H1 (cell line): ENCODE data around the gene SPECC1. TPM values are rescaled to one million over a fixed set of nuclear protein-coding genes. Genes with fewer than 3 reads are reported as not detected.

ENCODE experiments used
- BACH1 ChIP-seq: IDR thresholded peaks from 2 replicates; pipeline ENCODE4 v1.6.1; 2012; ENCODE audit warnings: low read length, improper control_type of control experiment
- EGR1 ChIP-seq: IDR thresholded peaks from 2 replicates; pipeline ENCODE4 v1.6.1; 2011; ENCODE audit warnings: low read depth, low read length, borderline replicate concordance
- KDM4A ChIP-seq: IDR thresholded peaks from one replicate; pipeline ENCODE4 v1.7.1; 2012; ENCODE audit warnings: low read depth, mild to moderate bottlenecking, moderate library complexity, low read length, inconsistent platforms; ENCODE audit not compliant: severe bottlenecking
- MAFK ChIP-seq: IDR thresholded peaks from 2 replicates; pipeline ENCODE4 v1.6.1; 2012; ENCODE audit warnings: low read depth, mild to moderate bottlenecking, improper control_type of control experiment, low read length
- SP1 ChIP-seq: IDR thresholded peaks from 2 replicates; pipeline ENCODE4 v1.6.1; 2011; ENCODE audit warnings: low read depth, low read length
- YY1 ChIP-seq: IDR thresholded peaks from 2 replicates; pipeline ENCODE4 v1.6.1; 2011; ENCODE audit warnings: low read depth, mild to moderate bottlenecking, low read length
- polyA plus RNA-seq, 7 experiments: library from polyadenylated mRNA; depleted of rRNA in 3 of 7; stranded (reverse) in 5 of 7; unstranded in 2 of 7; fragments of >200 nt in 5 of 7; fragments of 200-250 nt in 2 of 7; gene quantifications; 1 replicate in 5 of 7; 2 replicates in 1 of 7; 4 replicates in 1 of 7; pipeline versions ENCODE4 v1.2.1 to v1.2.3, GENCODE V29; 2011 to 2013; ENCODE audit warnings: missing spikeins in 2 of 7, mixed read lengths in 2 of 7
- total RNA-seq: library from RNA; stranded (reverse); fragmentation: NEBNext Ultra II Directional; extraction: Animal tissue kit (Norgen Biotek cat#: 25700); gene quantifications from 2 replicates; pipeline ENCODE4 v1.2.1, GENCODE V29; 2021

The SPECC1 gene
- total and polyA plus RNA-seq, 2 of the 8 experiments (the other 6 are each of a cell fraction or from before 2014, with no cell fraction given) = 35.8 to 87.9 TPM

GRCh38 chr17:20154286-20155000 lies 145.3 kb downstream of the SPECC1 start (continued):
- no peak for TF ChIP-seq YY1
- no peak for TF ChIP-seq SP1
- no peak for TF ChIP-seq EGR1
- TF ChIP-seq BACH1 = no peak
- no peak for TF ChIP-seq KDM4A
- TF ChIP-seq MAFK = no peak
